Activated CD4-positive, alpha-beta T cell treated with anti-CD3 and anti-CD28 coated beads for 36 hours (primary cell): Measurements from ENCODE around the gene SPACA4. TPM values are rescaled to one million over a fixed set of nuclear protein-coding genes. Genes with fewer than 3 reads are reported as not detected.

Source experiments
- ATAC-seq: fragments of 200-7000 bp; cut with Tn5 transposase; one replicate; pipeline ENCODE4 v1.10.0; 2021; ENCODE audit warnings: mild to moderate bottlenecking, moderate library complexity
- CTCF ChIA-PET: fragments of 350-600 bp; sonication (Branson Sonifier 250); formaldehyde crosslinking; loops from one replicate; lab custom pipeline; 2021; ENCODE audit warnings: antibody characterized with exemption; lab: Charles Lee
- POLR2A ChIA-PET: fragments of 350-600 bp; sonication (Branson Sonifier 250); formaldehyde crosslinking; loops from one replicate; lab custom pipeline; 2021; ENCODE audit warnings: antibody characterized with exemption, inconsistent platforms; lab: Charles Lee
- DNase-seq: peaks from one replicate; pipeline ENCODE4 v3.0.0-alpha.2; 2020
- H3K27ac Mint-ChIP-seq: one replicate; pipeline ENCODE4 v1.8.0; 2021; ENCODE audit warnings: mixed read lengths
- H3K27me3 Mint-ChIP-seq: one replicate; pipeline ENCODE4 v1.8.0; 2021; ENCODE audit warnings: mixed read lengths
- H3K36me3 Mint-ChIP-seq: one replicate; pipeline ENCODE4 v1.8.0; 2021; ENCODE audit warnings: low read depth, mixed read lengths
- H3K4me1 Mint-ChIP-seq: one replicate; pipeline ENCODE4 v1.8.0; 2021; ENCODE audit warnings: mixed read lengths
- H3K4me3 Mint-ChIP-seq: one replicate; pipeline ENCODE4 v1.8.0; 2021; ENCODE audit warnings: mild to moderate bottlenecking, moderate library complexity, mixed read lengths
- H3K9me3 Mint-ChIP-seq: one replicate; pipeline ENCODE4 v1.8.0; 2021; ENCODE audit warnings: low read depth, mixed read lengths
- intact Hi-C, 2 experiments: fragments of 100-400 bp; cut with DNase I in 1 of 2; cut with micrococcal nuclease in 1 of 2; formaldehyde crosslinking; loops; one replicate each; pipeline versions ENCODE4 v1.14.2 to v1.15.1; 2022 to 2024; cut with DNase I, micrococcal nuclease
- total RNA-seq, 2 experiments: library from RNA; stranded (reverse); gene quantifications; one replicate each; pipeline ENCODE4 v1.2.3, GENCODE V29; 2021

The SPACA4 gene
- total RNA-seq, 2 experiments from 2014 or later: not detected

- no peak overlapping the region for H3K4me3 Mint-ChIP-seq
- H3K27me3 Mint-ChIP-seq: no peaks in the 10 kb centered on the region
- H3K4me1 Mint-ChIP-seq: peaks cover 39% of the 10 kb centered on the region
- H3K9me3 Mint-ChIP-seq: no peaks in the 10 kb centered on the region
- no peaks in the 10 kb centered on the region for H3K36me3 Mint-ChIP-seq
- DNase-seq (no peak), ATAC-seq (no peak)
- intact Hi-C loops: no loop called here
- no peak overlapping the region for H3K27ac Mint-ChIP-seq
- ChIA-PET POLR2A (interaction anchor here (0.6 kb wide), 1 partner anchor 186 kb away, joined by 4 read pairs; no protein-coding TSS in a partner anchor), CTCF (interaction anchor here (0.8 kb wide), 1 partner anchor 140 kb away, joined by 4 read pairs; no protein-coding TSS in a partner anchor)
Observed at GRCh38 chr19:48650974-48651682, 44.6 kb downstream of the SPACA4 start.

GRCh38 chr19:48651683-48652048 is 45.1 kb downstream of the SPACA4 start:
- H3K27me3 Mint-ChIP-seq: no peaks in the 10 kb centered on the region
- H3K4me3 Mint-ChIP-seq: no peak overlapping the region
- ChIA-PET POLR2A (interaction anchor here (0.6 kb wide), 1 partner anchor 186 kb away, joined by 4 read pairs; no protein-coding TSS in a partner anchor), CTCF (no interaction called here)
- intact Hi-C loops: no loop called here
- no peaks in the 10 kb centered on the region for H3K9me3 Mint-ChIP-seq
- H3K4me1 Mint-ChIP-seq: peaks cover 36% of the 10 kb centered on the region
- no peak overlapping the region for H3K27ac Mint-ChIP-seq
- H3K36me3 Mint-ChIP-seq: no peaks in the 10 kb centered on the region
- DNase-seq (no peak), ATAC-seq (no peak)

DNA sequence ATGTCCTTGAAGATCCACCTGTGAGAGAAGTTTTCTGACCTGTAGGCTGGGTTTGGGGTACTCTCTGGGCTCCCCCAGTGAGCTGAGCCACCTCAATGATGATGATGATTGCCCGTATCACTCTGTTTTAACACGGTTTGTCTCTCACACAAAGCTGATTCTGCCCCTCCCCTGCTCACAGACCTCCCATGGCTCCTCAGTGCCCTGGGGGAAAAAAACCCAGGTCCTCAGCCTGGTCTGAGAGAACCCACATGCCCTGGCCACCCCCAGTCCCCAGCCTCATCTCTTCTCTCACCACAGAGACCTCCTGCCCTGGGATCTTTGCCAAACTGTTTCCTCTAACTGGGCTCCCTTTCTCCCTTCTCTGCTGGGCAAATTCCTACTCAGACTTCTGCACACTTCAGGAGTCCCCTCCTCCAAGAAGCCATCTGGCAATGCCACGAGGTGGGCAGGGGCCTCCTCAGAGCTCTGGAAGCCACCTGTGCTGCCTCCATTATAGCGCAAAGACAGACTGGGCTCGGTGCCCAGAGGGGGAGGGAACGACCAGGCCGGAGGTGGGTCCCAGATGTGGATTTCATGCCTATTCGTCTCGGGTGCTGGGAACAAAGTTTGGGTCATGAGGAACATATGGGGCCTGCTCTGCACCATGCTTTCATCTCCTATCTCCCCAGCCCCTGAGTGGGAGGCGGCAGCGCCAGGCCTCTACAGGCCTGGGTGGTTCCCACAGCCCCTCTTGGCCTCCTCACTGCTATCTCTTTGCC is 47.9 kb downstream of the SPACA4 start:
- Mint-ChIP-seq H3K9me3 (no peaks in the 10 kb centered on the region), H3K36me3 (no peaks in the 10 kb centered on the region), H3K27ac (no peak overlapping the region), H3K27me3 (no peaks in the 10 kb centered on the region), H3K4me1 (peaks cover 16% of the 10 kb centered on the region), H3K4me3 (no peak overlapping the region)
- ATAC-seq (no peak), DNase-seq (no peak)
- ChIA-PET CTCF (no interaction called here), POLR2A (no interaction called here)
- intact Hi-C loops: no loop called here

- Mint-ChIP-seq H3K9me3 (no peaks in the 10 kb centered on the region), H3K4me3 (no peak overlapping the region), H3K27me3 (no peaks in the 10 kb centered on the region), H3K4me1 (peaks cover 14% of the 10 kb centered on the region), H3K36me3 (no peaks in the 10 kb centered on the region), H3K27ac (no peak overlapping the region)
- intact Hi-C loops: no loop called here
- ChIA-PET POLR2A (no interaction called here), CTCF (interaction anchor here (1.4 to 2.3 kb wide), 2 partner anchors 11 to 19 kb away, joined by 5 to 6 read pairs; partner anchors contain the start of gene CA11)
- DNase-seq (no peak), ATAC-seq (no peak)
Observed at GRCh38 chr19:48656840-48657474, 50.4 kb downstream of the SPACA4 start.

Other genes starting within 250 kb of the SPACA4 start
- gene TMEM143, start 242.8 kb upstream of the SPACA4 start, total RNA-seq: 10 to 100 TPM; 18.9 to 21.5 TPM
- under 1 TPM in 1 of 2 experiments, not detected in 1; 0.25 TPM for gene SYNGR4, start 242.4 kb upstream of the SPACA4 start, total RNA-seq
- 10 to 100 TPM; 69.5 to 78.8 TPM for gene KDELR1, start 215.2 kb upstream of the SPACA4 start, total RNA-seq
- gene GRIN2D, start 213.1 kb upstream of the SPACA4 start, total RNA-seq: under 1 TPM; 0.11 to 0.14 TPM
- gene GRWD1, start 160.8 kb upstream of the SPACA4 start, total RNA-seq: 10 to 100 TPM; 43.4 to 51.3 TPM
- 1 to 10 TPM in 1 of 2 experiments, under 1 TPM in 1; 0.86 to 1.1 TPM for gene KCNJ14, start 151.2 kb upstream of the SPACA4 start, total RNA-seq
- 10 to 100 TPM; 22.5 to 24.2 TPM for gene CYTH2, start 137.4 kb upstream of the SPACA4 start, total RNA-seq
- 1 to 10 TPM; 3.9 to 4.5 TPM for gene LMTK3, start 94.9 kb upstream of the SPACA4 start, total RNA-seq
- gene SULT2B1, start 54.6 kb upstream of the SPACA4 start, total RNA-seq: not detected
- 1 to 10 TPM; 1.5 to 4.1 TPM for gene FAM83E, start 8.3 kb downstream of the SPACA4 start, total RNA-seq
- 1,000 to 10,000 TPM; 2,026 to 2,191 TPM for gene RPL18, start 12.4 kb downstream of the SPACA4 start, total RNA-seq
- 10 to 100 TPM; 27.0 TPM for gene SPHK2, start 12.8 kb downstream of the SPACA4 start, total RNA-seq
- gene DBP, start 30.6 kb downstream of the SPACA4 start, total RNA-seq: 10 to 100 TPM in 1 of 2 experiments, 1 to 10 TPM in 1; 8.3 to 12.4 TPM
- gene CA11, start 39.4 kb downstream of the SPACA4 start, total RNA-seq: 10 to 100 TPM; 11.5 to 18.0 TPM
- gene NTN5, start 66.3 kb downstream of the SPACA4 start, total RNA-seq: under 1 TPM; 0.50 to 0.60 TPM
- not detected for gene FUT2, start 89.2 kb downstream of the SPACA4 start, total RNA-seq
- gene MAMSTR, start 113.0 kb downstream of the SPACA4 start, total RNA-seq: under 1 TPM; 0.69 to 0.70 TPM
- gene RASIP1, start 133.9 kb downstream of the SPACA4 start, total RNA-seq: under 1 TPM; 0.67 to 0.73 TPM
- gene IZUMO1, start 140.2 kb downstream of the SPACA4 start, total RNA-seq: not detected
- gene FUT1, start 145.9 kb downstream of the SPACA4 start, total RNA-seq: under 1 TPM; 0.23 to 0.32 TPM
- not detected for gene FGF21, start 148.8 kb downstream of the SPACA4 start, total RNA-seq
- 10 to 100 TPM; 65.9 to 70.3 TPM for gene BCAT2, start 204.3 kb downstream of the SPACA4 start, total RNA-seq
- under 1 TPM; 0.21 to 0.83 TPM for gene HSD17B14, start 229.7 kb downstream of the SPACA4 start, total RNA-seq